OCI-LY1 (cell line): ENCODE results near the gene UBR4.
A peak's percentile ranks its signal among the peaks of the same experiment; 100 is the strongest.

ENCODE experiments used
- H2AFZ ChIP-seq: fragments of 200-600 bp; sonication (generic), shearing (Covaris generic); 2 replicates; pipeline ENCODE4 v1.6.0; 2014; ENCODE audit warnings: antibody characterized with exemption, mild to moderate bottlenecking, low read length
- H3F3A ChIP-seq: fragments of 200-600 bp; sonication (generic), shearing (Covaris generic); 2 replicates; pipeline ENCODE4 v1.6.0; 2014; ENCODE audit warnings: mild to moderate bottlenecking, antibody characterized with exemption, low read length, moderate library complexity; ENCODE audit not compliant: insufficient read depth
- H3K27ac ChIP-seq: fragments of 200-600 bp; sonication (generic); 2 replicates; pipeline ENCODE4 v1.5.1; 2014; ENCODE audit warnings: low read length, mixed run types, mild to moderate bottlenecking, low read depth; ENCODE audit not compliant: poor library complexity, severe bottlenecking
- H3K27me3 ChIP-seq: fragments of 200-600 bp; sonication (generic); 2 replicates; pipeline ENCODE4 v1.6.0; 2014; ENCODE audit warnings: antibody characterized with exemption, mild to moderate bottlenecking, low read length, moderate library complexity; ENCODE audit not compliant: insufficient read depth
- H3K36me3 ChIP-seq: fragments of 200-600 bp; sonication (generic); 2 replicates; pipeline ENCODE4 v1.6.1; 2014; ENCODE audit warnings: mild to moderate bottlenecking, antibody characterized with exemption, low read length, moderate library complexity, mixed read lengths; ENCODE audit not compliant: insufficient read depth
- H3K4me1 ChIP-seq: fragments of 200-600 bp; sonication (generic); 2 replicates; pipeline ENCODE4 v1.5.1; 2014; ENCODE audit warnings: mild to moderate bottlenecking, low read length, moderate library complexity; ENCODE audit not compliant: insufficient read depth, severe bottlenecking
- H3K4me2 ChIP-seq: fragments of 200-600 bp; sonication (generic), shearing (Covaris generic); 2 replicates; pipeline ENCODE4 v1.6.1; 2014; ENCODE audit warnings: low read length
- H3K4me3 ChIP-seq: fragments of 200-600 bp; sonication (generic); 2 replicates; pipeline ENCODE4 v1.5.1; 2014; ENCODE audit warnings: low read length, low read depth, mild to moderate bottlenecking, mixed read lengths; ENCODE audit not compliant: poor library complexity, severe bottlenecking
- H3K79me2 ChIP-seq: fragments of 200-600 bp; shearing (Covaris generic); 2 replicates; pipeline ENCODE4 v1.6.1; 2016; ENCODE audit warnings: mixed run types, low read length, mixed read lengths; ENCODE audit not compliant: insufficient read depth
- H3K9ac ChIP-seq: fragments of 200-600 bp; sonication (generic), shearing (Covaris generic); 2 replicates; pipeline ENCODE4 v1.6.1; 2014; ENCODE audit warnings: mild to moderate bottlenecking, low read length, mixed read lengths
- H3K9me2 ChIP-seq: fragments of 200-600 bp; sonication (generic), shearing (Covaris generic); 2 replicates; pipeline ENCODE4 v1.6.1; 2014; ENCODE audit warnings: low read depth, mild to moderate bottlenecking, low read length, mixed read lengths
- H3K9me3 ChIP-seq: fragments of 200-600 bp; shearing (Covaris generic); 2 replicates; pipeline ENCODE4 v1.6.1; 2014; ENCODE audit warnings: low read length, mixed read lengths
- H4K20me1 ChIP-seq: fragments of 200-600 bp; sonication (generic), shearing (Covaris generic); 2 replicates; pipeline ENCODE4 v1.6.0; 2016; ENCODE audit warnings: mild to moderate bottlenecking, low read length; ENCODE audit not compliant: insufficient read depth
- EZH2 ChIP-seq: fragments of 200-600 bp; sonication (generic), shearing (Covaris generic); IDR thresholded peaks from 2 replicates; pipeline ENCODE4 v1.8.0; 2017; ENCODE audit warnings: borderline replicate concordance, mixed run types, mild to moderate bottlenecking, antibody characterized with exemption, low read length, moderate library complexity, mixed read lengths
- TF ChIP-seq, protein P1 (sequence below): fragments of 200-600 bp; sonication (generic), shearing (Covaris generic); IDR thresholded peaks from 2 replicates; pipeline ENCODE4 v1.5.1; 2017; ENCODE audit warnings: mild to moderate bottlenecking, antibody characterized with exemption, low read length, moderate library complexity, mixed read lengths

UBR4 gene

DNA sequence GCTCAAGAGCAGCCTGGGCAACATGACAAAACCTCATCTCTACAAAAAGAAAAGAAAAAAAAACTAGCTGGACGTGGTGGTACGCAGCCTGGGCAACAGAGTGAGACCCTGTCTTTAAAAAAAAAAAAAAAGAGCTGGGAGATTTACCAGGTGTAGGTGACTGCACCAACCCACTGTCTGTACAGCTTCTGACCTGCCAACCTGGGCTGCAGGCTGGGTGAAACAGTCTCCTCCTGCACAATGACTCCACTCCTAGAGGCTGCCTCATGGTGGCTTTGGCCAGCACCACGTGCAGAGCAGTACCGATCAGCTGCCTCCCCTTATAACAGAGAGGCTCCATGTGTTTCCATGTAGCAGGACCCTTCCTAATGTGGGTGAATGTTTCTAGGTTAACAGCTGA, 45.2 kb upstream of the UBR4 start:
- Histone ChIP-seq H3F3A (no peaks in the 10 kb centered on the region), H3K4me1 (peaks cover 22% of the 10 kb centered on the region), H4K20me1 (no peaks in the 10 kb centered on the region), H2AFZ (no peak overlapping the region), H3K9ac (no peak overlapping the region), H3K27ac (no peak overlapping the region), H3K9me2 (no peaks in the 10 kb centered on the region), H3K4me3 (no peak overlapping the region), H3K27me3 (no peaks in the 10 kb centered on the region), H3K79me2 (peaks cover 47% of the 10 kb centered on the region), H3K36me3 (peaks cover 64% of the 10 kb centered on the region), H3K9me3 (no peaks in the 10 kb centered on the region), H3K4me2 (no peak overlapping the region)
- TF ChIP-seq EZH2, result no peak
- TF ChIP-seq, protein P1, sequence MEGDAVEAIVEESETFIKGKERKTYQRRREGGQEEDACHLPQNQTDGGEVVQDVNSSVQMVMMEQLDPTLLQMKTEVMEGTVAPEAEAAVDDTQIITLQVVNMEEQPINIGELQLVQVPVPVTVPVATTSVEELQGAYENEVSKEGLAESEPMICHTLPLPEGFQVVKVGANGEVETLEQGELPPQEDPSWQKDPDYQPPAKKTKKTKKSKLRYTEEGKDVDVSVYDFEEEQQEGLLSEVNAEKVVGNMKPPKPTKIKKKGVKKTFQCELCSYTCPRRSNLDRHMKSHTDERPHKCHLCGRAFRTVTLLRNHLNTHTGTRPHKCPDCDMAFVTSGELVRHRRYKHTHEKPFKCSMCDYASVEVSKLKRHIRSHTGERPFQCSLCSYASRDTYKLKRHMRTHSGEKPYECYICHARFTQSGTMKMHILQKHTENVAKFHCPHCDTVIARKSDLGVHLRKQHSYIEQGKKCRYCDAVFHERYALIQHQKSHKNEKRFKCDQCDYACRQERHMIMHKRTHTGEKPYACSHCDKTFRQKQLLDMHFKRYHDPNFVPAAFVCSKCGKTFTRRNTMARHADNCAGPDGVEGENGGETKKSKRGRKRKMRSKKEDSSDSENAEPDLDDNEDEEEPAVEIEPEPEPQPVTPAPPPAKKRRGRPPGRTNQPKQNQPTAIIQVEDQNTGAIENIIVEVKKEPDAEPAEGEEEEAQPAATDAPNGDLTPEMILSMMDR, result no peak

DNA sequence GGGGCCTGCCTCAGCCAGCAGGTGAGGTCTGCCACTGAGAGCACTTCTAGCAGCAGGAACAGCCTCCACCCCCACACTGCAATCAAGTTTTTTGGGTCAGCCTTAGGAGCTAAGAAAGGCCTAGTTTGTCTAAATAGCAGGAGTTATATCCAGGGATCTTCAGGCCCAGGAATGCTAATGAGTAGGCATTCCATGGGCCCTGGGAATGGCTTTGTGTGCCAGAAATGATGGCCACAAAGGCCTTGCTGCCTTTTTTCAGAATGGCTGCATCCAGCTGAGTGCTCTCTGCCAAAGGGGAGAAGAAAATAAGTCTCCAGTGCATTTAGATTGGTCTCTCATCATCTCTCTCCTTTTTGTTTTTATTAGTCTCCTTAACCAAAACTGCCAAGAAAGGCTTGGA, 44.4 kb upstream of the UBR4 start:
- no peak overlapping the region for H2AFZ ChIP-seq
- H3K9ac ChIP-seq, result no peak overlapping the region
- H3K9me2 ChIP-seq, result no peaks in the 10 kb centered on the region
- TF ChIP-seq, protein P1, result no peak
- no peak for TF ChIP-seq EZH2
- peaks cover 31% of the 10 kb centered on the region for H3K4me1 ChIP-seq
- H3F3A ChIP-seq, result no peaks in the 10 kb centered on the region
- no peak overlapping the region for H3K4me2 ChIP-seq
- H3K4me3 ChIP-seq, result no peak overlapping the region
- peaks cover 55% of the 10 kb centered on the region for H3K79me2 ChIP-seq
- no peaks in the 10 kb centered on the region for H3K27me3 ChIP-seq
- H3K9me3 ChIP-seq, result no peaks in the 10 kb centered on the region
- H4K20me1 ChIP-seq, result no peaks in the 10 kb centered on the region
- no peak overlapping the region for H3K27ac ChIP-seq
- peaks cover 59% of the 10 kb centered on the region for H3K36me3 ChIP-seq

DNA sequence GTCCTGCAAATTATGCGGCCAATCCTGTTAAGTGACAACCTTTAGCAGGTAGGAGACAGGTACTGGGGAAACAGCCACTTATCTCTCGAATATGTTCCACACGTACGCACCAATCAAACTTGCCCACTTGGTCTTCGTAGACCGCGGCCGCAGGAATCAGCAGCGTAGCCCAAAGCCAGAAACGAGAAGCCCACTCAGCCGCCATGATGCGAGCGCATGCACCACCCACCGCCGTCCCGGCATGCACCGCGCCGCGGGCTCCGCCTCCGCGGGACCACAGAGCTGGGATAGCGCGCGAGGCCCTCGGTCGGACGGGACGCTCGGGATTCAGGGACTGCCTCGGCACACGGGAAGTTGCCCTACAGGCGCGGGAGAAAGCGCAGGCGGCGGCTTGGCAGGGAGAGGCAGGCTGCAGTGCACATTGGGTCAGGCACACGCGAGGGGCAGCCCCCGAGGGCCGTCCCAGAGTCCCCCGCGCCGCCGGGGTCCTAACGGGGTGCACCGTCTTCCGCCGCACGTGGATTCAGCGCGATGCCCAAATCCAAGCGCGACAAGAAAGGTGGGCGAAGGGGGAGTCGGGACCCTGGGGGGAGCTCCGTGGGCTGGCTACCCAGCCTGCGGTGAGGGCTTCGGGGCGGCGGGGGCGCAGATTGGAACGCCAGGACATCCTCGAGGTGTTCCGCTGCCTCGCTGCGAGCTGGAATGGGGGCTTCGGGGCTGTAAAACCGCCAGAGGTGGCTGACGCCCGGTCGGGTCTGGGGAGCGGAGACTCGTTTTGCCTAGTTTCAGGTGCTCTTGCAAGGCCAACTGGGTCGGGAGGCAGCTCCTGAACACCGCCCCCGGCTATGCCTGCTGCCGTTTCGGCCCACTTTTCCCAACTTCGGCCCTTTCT, 41.5 kb upstream of the UBR4 start, which contains the start of the genes EMC1 and MRTO4:
Gene EMC1 (minus strand): TSS at position 220 of the 892 bp plus-strand sequence. CDS start 15 bp downstream, at position 205.
Gene MRTO4 (plus strand): TSS at position 501 of the 892 bp plus-strand sequence. CDS start 31 bp downstream, at position 532.
- peak within 1 kb of the TSS; percentile 93 for H3K4me3 ChIP-seq
- H4K20me1 ChIP-seq, result no peaks in the 10 kb centered on the region

More for the DNA sequence above, 41.5 kb upstream of the UBR4 start, which contains the start of the genes EMC1 and MRTO4:
- Histone ChIP-seq H3K27ac (peak within 1 kb of the TSS; percentile 73), H3K9me3 (no peaks in the 10 kb centered on the region), H3F3A (no peaks in the 10 kb centered on the region), H3K79me2 (peaks cover 78% of the 10 kb centered on the region), H3K4me1 (peaks cover 35% of the 10 kb centered on the region), H3K9me2 (no peaks in the 10 kb centered on the region), H3K27me3 (no peaks in the 10 kb centered on the region), H2AFZ (no peak within 1 kb of the TSS; the same call in 1 of the 2 replicates), H3K36me3 (peaks cover 40% of the 10 kb centered on the region), H3K9ac (peak within 1 kb of the TSS; percentile 81), H3K4me2 (peak within 1 kb of the TSS; percentile 98)
- TF ChIP-seq, protein P1, result no peak
- no peak for TF ChIP-seq EZH2
